B cell (primary cell): ENCODE measurements around the gene DROSHA. TPM values are rescaled to one million over a fixed set of nuclear protein-coding genes. Genes with fewer than 3 reads are reported as not detected.

Experiments
- ATAC-seq: fragments of 200-7000 bp; cut with Tn5 transposase; one replicate; pipeline ENCODE4 v1.10.0; 2021; ENCODE audit warnings: low read depth, mild to moderate bottlenecking, moderate number of reproducible peaks, moderate library complexity
- CTCF ChIA-PET: fragments of 350-600 bp; sonication (Branson Sonifier 250); formaldehyde crosslinking; loops from one replicate; lab custom pipeline; 2021; ENCODE audit warnings: antibody characterized with exemption, inconsistent platforms; lab: Charles Lee
- POLR2A ChIA-PET: fragments of 350-600 bp; sonication (Branson Sonifier 250); formaldehyde crosslinking; loops from one replicate; lab custom pipeline; 2021; ENCODE audit warnings: antibody characterized with exemption; lab: Charles Lee
- DNase-seq: peaks from one replicate; pipeline ENCODE4 v3.0.0; 2013
- H2AFZ ChIP-seq: 2 replicates; pipeline ENCODE4 v1.6.1; 2012; ENCODE audit warnings: mild to moderate bottlenecking, low read depth, low read length; ENCODE audit not compliant: insufficient read depth, poor library complexity, severe bottlenecking
- H3K27ac ChIP-seq, 2 donors: 1 replicate in 1 of 2; 2 replicates in 1 of 2; pipeline ENCODE4 v1.5.1; 2012 to 2013; ENCODE audit warnings: low read length in 2 of 2, mild to moderate bottlenecking in 2 of 2, moderate library complexity in 1 of 2
- H3K27me3 ChIP-seq, 4 experiments: fragments of 200-600 bp in 1 of 4; sonication (generic) in 1 of 4; replicated peaks in 1 of 4; 1 replicate in 2 of 4; 2 replicates in 2 of 4; pipeline versions ENCODE4 v1.6.1 to v1.7.0; 2013 to 2016; ENCODE audit warnings: low read length in 3 of 4, mild to moderate bottlenecking in 2 of 4, mixed read lengths in 1 of 4, moderate library complexity in 1 of 4; ENCODE audit not compliant: insufficient read depth in 4 of 4, control insufficient read depth in 3 of 4; ENCODE audit errors: control extremely low read depth in 1 of 4
- H3K36me3 ChIP-seq, 2 experiments: replicated peaks in 1 of 2; 1 replicate in 1 of 2; 2 replicates in 1 of 2; pipeline versions ENCODE4 v1.6.1 to v1.7.1; 2013; ENCODE audit warnings: low read length in 1 of 2; ENCODE audit not compliant: insufficient read depth in 2 of 2, control insufficient read depth in 1 of 2; ENCODE audit errors: control extremely low read depth in 1 of 2, extremely low read depth in 1 of 2
- H3K4me1 ChIP-seq, 2 donors: fragments of 200-600 bp in 1 of 2; sonication (generic) in 1 of 2; 1 replicate in 1 of 2; 2 replicates in 1 of 2; pipeline versions ENCODE4 v1.5.1 to v1.6.1; 2013 to 2017; ENCODE audit warnings: low read length in 2 of 2; ENCODE audit not compliant: control insufficient read depth in 2 of 2, insufficient read depth in 2 of 2
- H3K4me2 ChIP-seq: replicated peaks from 2 replicates; pipeline ENCODE3; 2012; ENCODE audit warnings: mild to moderate bottlenecking, low read depth, low read length; ENCODE audit not compliant: poor library complexity, severe bottlenecking
- H3K4me3 ChIP-seq, 5 experiments: fragments of 200-600 bp in 1 of 5; sonication (generic) in 1 of 5; 1 replicate in 3 of 5; 2 replicates in 2 of 5; pipeline versions ENCODE4 v1.5.1 to v1.7.0; 2011 to 2016; ENCODE audit warnings: low read length in 4 of 5, mild to moderate bottlenecking in 4 of 5, low read depth in 2 of 5, control low read depth in 1 of 5, moderate library complexity in 1 of 5; ENCODE audit not compliant: insufficient read depth in 1 of 5; ENCODE audit errors: control extremely low read depth in 1 of 5, extremely low read depth in 1 of 5
- H3K79me2 ChIP-seq: fragments of 200-600 bp; sonication (generic); one replicate; pipeline ENCODE4 v1.6.0; 2016; ENCODE audit warnings: low read length; ENCODE audit not compliant: control insufficient read depth, insufficient read depth
- H3K9ac ChIP-seq: fragments of 200-600 bp; sonication (generic); 2 replicates; pipeline ENCODE4 v1.6.1; 2017; ENCODE audit warnings: mild to moderate bottlenecking, low read length, moderate library complexity
- H3K9me3 ChIP-seq, 3 donors: one replicate each; pipeline versions ENCODE4 v1.6.1 to v1.7.1; 2013; ENCODE audit warnings: low read length in 2 of 3; ENCODE audit not compliant: control insufficient read depth in 2 of 3, insufficient read depth in 1 of 3; ENCODE audit errors: control extremely low read depth in 1 of 3
- H4K20me1 ChIP-seq: 2 replicates; pipeline ENCODE4 v1.6.0; 2012; ENCODE audit warnings: mild to moderate bottlenecking, low read length; ENCODE audit not compliant: insufficient read depth, control insufficient read depth, poor library complexity, severe bottlenecking
- H3K27ac Mint-ChIP-seq: one replicate; pipeline ENCODE4 v1.8.0; 2021; ENCODE audit warnings: mixed read lengths
- H3K27me3 Mint-ChIP-seq: one replicate; pipeline ENCODE4 v1.8.0; 2021; ENCODE audit warnings: mixed read lengths
- H3K4me1 Mint-ChIP-seq: one replicate; pipeline ENCODE4 v1.8.0; 2021; ENCODE audit warnings: mixed read lengths
- H3K4me3 Mint-ChIP-seq: one replicate; pipeline ENCODE4 v1.8.0; 2021; ENCODE audit warnings: mixed read lengths
- H3K9me3 Mint-ChIP-seq: one replicate; pipeline ENCODE4 v1.8.0; 2022; ENCODE audit warnings: mixed read lengths; ENCODE audit not compliant: insufficient read depth
- EZH2 ChIP-seq: IDR thresholded peaks from 2 replicates; pipeline ENCODE4 v1.6.1; 2012; ENCODE audit warnings: borderline replicate concordance, low read depth, mild to moderate bottlenecking, moderate library complexity, low read length; ENCODE audit not compliant: insufficient read depth, poor library complexity, severe bottlenecking
- WGBS: methylation state at CpG from one replicate; pipeline ENCODE4 v1.1.5; 2013; ENCODE audit warnings: missing lambda C conversion rate; ENCODE audit not compliant: insufficient coverage; 5-methylcytosine and 5-hydroxymethylcytosine counted together
- intact Hi-C: fragments of 100-400 bp; cut with micrococcal nuclease; formaldehyde crosslinking; loops from one replicate; pipeline ENCODE4 v1.10.0; 2022
- polyA plus RNA-seq: library from polyadenylated mRNA; depleted of rRNA; stranded (reverse); fragments of >200 nt; gene quantifications from 2 replicates; pipeline ENCODE4 v1.2.3, GENCODE V29; 2012
- total RNA-seq, 2 donors: library from RNA; stranded (reverse); fragments of 120-200 nt in 1 of 2; gene quantifications; 1 replicate in 1 of 2; 2 replicates in 1 of 2; pipeline versions ENCODE4 v1.2.3 to v1.2.4, GENCODE V29; 2013 to 2022
- TF ChIP-seq, protein P1 (sequence below): fragments of 200-600 bp; IDR thresholded peaks from one replicate; pipeline ENCODE4 v1.8.0; 2022; ENCODE audit warnings: antibody characterized with exemption, mild to moderate bottlenecking

Gene DROSHA
- total and polyA plus RNA-seq, 2 donors (not counting 1 experiment from before 2014, with no cell fraction given): 31.2 to 62.4 TPM

DNA sequence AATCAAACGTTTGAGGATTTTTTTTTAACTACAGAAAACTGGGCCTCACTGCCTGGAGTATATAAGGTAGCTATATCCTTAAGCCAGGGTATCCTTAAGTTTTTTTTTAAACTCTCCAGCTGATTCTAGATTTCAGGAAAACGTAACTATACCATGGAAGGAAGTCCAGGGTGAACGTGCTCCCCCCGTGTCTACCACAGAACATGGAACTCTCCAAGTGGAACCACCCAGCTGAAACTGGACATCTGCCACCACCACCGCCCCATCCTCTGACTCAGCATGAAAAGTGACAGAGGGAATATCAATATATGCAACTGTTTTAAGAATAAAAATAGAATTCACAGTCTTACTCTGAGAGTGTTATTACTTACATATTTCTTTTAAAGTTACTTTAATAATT is 61.3 kb downstream of the DROSHA start:
- no peak overlapping the region for H2AFZ ChIP-seq
- WGBS: no CpG with 5 or more reads among the region's 5 CpGs

GRCh38 chr5:31469886-31470285 is 62.0 kb downstream of the DROSHA start:
- POLR2A ChIA-PET: no interaction called here
- intact Hi-C loops: no loop called here

More for the DNA sequence above, 61.3 kb downstream of the DROSHA start:
- no peaks in the 10 kb centered on the region for H3K79me2 ChIP-seq
- TF ChIP-seq EZH2: no peak
- TF ChIP-seq, protein P1, sequence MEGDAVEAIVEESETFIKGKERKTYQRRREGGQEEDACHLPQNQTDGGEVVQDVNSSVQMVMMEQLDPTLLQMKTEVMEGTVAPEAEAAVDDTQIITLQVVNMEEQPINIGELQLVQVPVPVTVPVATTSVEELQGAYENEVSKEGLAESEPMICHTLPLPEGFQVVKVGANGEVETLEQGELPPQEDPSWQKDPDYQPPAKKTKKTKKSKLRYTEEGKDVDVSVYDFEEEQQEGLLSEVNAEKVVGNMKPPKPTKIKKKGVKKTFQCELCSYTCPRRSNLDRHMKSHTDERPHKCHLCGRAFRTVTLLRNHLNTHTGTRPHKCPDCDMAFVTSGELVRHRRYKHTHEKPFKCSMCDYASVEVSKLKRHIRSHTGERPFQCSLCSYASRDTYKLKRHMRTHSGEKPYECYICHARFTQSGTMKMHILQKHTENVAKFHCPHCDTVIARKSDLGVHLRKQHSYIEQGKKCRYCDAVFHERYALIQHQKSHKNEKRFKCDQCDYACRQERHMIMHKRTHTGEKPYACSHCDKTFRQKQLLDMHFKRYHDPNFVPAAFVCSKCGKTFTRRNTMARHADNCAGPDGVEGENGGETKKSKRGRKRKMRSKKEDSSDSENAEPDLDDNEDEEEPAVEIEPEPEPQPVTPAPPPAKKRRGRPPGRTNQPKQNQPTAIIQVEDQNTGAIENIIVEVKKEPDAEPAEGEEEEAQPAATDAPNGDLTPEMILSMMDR: no peak
- Mint-ChIP-seq H3K4me3 (no peak overlapping the region), H3K27ac (no peak overlapping the region), H3K4me1 (no peaks in the 10 kb centered on the region), H3K27me3 (no peaks in the 10 kb centered on the region), H3K9me3 (peaks cover 2% of the 10 kb centered on the region)
- no peaks in the 10 kb centered on the region for H3K9me3 ChIP-seq
- no peaks in the 10 kb centered on the region for H4K20me1 ChIP-seq
- H3K4me3 ChIP-seq: no peak overlapping the region
- H3K27ac ChIP-seq: no peak overlapping the region
- ChIA-PET CTCF (no interaction called here), POLR2A (no interaction called here)
- peaks cover 8 to 30% of the 10 kb centered on the region in 2 experiments for H3K36me3 ChIP-seq
- H3K4me1 ChIP-seq: no peaks in the 10 kb centered on the region
- DNase-seq (no peak), ATAC-seq (no peak)
- H3K27me3 ChIP-seq: no peaks in the 10 kb centered on the region
- intact Hi-C loops: no loop called here
- no peak overlapping the region for H3K4me2 ChIP-seq
- H3K9ac ChIP-seq: no peak overlapping the region

More at GRCh38 chr5:31469886-31470285, 62.0 kb downstream of the DROSHA start:
- H3K4me2 ChIP-seq: no peak overlapping the region
- no peaks in the 10 kb centered on the region for H3K79me2 ChIP-seq
- H3K9me3 ChIP-seq: no peaks in the 10 kb centered on the region
- CTCF ChIA-PET: no interaction called here
- no peaks in the 10 kb centered on the region for H4K20me1 ChIP-seq
- no peak for ATAC-seq
- no peak overlapping the region for H3K9ac ChIP-seq
- no peak overlapping the region for H3K4me3 Mint-ChIP-seq
- no peak overlapping the region for H3K27ac Mint-ChIP-seq
- no peaks in the 10 kb centered on the region for H3K4me1 ChIP-seq
- no peak overlapping the region for H3K27ac ChIP-seq
- peaks cover 6 to 32% of the 10 kb centered on the region in 2 experiments for H3K36me3 ChIP-seq
- no peaks in the 10 kb centered on the region for H3K27me3 Mint-ChIP-seq
- WGBS: no CpG with 5 or more reads among the region's 1 CpG
- H3K4me1 Mint-ChIP-seq: no peaks in the 10 kb centered on the region
- H2AFZ ChIP-seq: no peak overlapping the region
- DNase-seq: no peak
- TF ChIP-seq EZH2: no peak
- TF ChIP-seq, protein P1: no peak
- H3K27me3 ChIP-seq: no peaks in the 10 kb centered on the region
- peaks cover 2% of the 10 kb centered on the region for H3K9me3 Mint-ChIP-seq
- H3K4me3 ChIP-seq: no peak overlapping the region
